GM18873 (cell line): ENCODE data around the gene SPOP.
A peak's percentile ranks its signal among the peaks of the same experiment; 100 is the strongest.
"Not testable (repeated sequence)": the region's sequence is repeated elsewhere in the genome, so short reads cannot be mapped to it uniquely, and the experiment has no call there.

Experiments used
- ATAC-seq: cut with Tn5 transposase; IDR thresholded peaks from one replicate; pipeline ENCODE4 v1.9.1; 2021; ENCODE audit warnings: mild to moderate bottlenecking, moderate library complexity, moderate number of reproducible peaks; ENCODE audit not compliant: unreplicated experiment, low FRiP score

The SPOP gene

GRCh38 chr17:49677933-49678847 is at the start of gene SPOP:
SPOP (minus strand) TSS chr17:49678097; CDS start chr17:49622810, 55,287 bp downstream.
- ATAC-seq: peak; percentile 69

- ATAC-seq: no peak
Observed at GRCh38 chr17:49727380-49727779, 49.5 kb upstream of the SPOP start.

GRCh38 chr17:49725452-49726130 is 47.7 kb upstream of the SPOP start:
- ATAC-seq: no peak

- ATAC-seq: not testable (repeated sequence)
Observed at GRCh38 chr17:49724552-49724951, 46.7 kb upstream of the SPOP start.

- no peak for ATAC-seq
Observed at GRCh38 chr17:49723423-49723822, 45.5 kb upstream of the SPOP start.

- no peak for ATAC-seq
Observed at GRCh38 chr17:49722066-49722465, 44.2 kb upstream of the SPOP start.

- ATAC-seq: no peak
Observed at GRCh38 chr17:49717371-49717861, 39.5 kb upstream of the SPOP start.

- no peak for ATAC-seq
Observed at GRCh38 chr17:49716668-49717364, 38.9 kb upstream of the SPOP start.

GRCh38 chr17:49715717-49716279 is 37.9 kb upstream of the SPOP start:
- no peak for ATAC-seq

GRCh38 chr17:49715216-49715615 is 37.3 kb upstream of the SPOP start:
- no peak for ATAC-seq

GRCh38 chr17:49708515-49709183 is 30.8 kb upstream of the SPOP start:
- ATAC-seq: no peak

- ATAC-seq: peak; percentile 92
Observed at GRCh38 chr17:49707608-49708514, 30.0 kb upstream of the SPOP start, which contains the start of gene SLC35B1. SLC35B1 (minus strand) TSS chr17:49707964; CDS start chr17:49707833, 131 bp downstream.

- ATAC-seq: no peak
Observed at GRCh38 chr17:49707246-49707607, 29.3 kb upstream of the SPOP start.

GRCh38 chr17:49705254-49705653 is 27.4 kb upstream of the SPOP start:
- no peak for ATAC-seq

- ATAC-seq: no peak
Observed at GRCh38 chr17:49703557-49704277, 25.8 kb upstream of the SPOP start.

GRCh38 chr17:49700960-49701359 is 23.1 kb upstream of the SPOP start:
- ATAC-seq: no peak

- ATAC-seq: no peak
Observed at GRCh38 chr17:49699966-49700575, 22.2 kb upstream of the SPOP start.

GRCh38 chr17:49698005-49698404 is 20.1 kb upstream of the SPOP start:
- no peak for ATAC-seq
